Eye (tissue), 1 donor: ENCODE data around the gene MMP23B.
A peak's percentile ranks its signal among the peaks of the same experiment; 100 is the strongest.
"Not testable (repeated sequence)": the region's sequence is repeated elsewhere in the genome, so short reads cannot be mapped to it uniquely, and the experiment has no call there.

ENCODE experiments used
- DNase-seq: peaks from one replicate; pipeline ENCODE4 v3.0.0-alpha.2; 2015

Gene MMP23B

DNA sequence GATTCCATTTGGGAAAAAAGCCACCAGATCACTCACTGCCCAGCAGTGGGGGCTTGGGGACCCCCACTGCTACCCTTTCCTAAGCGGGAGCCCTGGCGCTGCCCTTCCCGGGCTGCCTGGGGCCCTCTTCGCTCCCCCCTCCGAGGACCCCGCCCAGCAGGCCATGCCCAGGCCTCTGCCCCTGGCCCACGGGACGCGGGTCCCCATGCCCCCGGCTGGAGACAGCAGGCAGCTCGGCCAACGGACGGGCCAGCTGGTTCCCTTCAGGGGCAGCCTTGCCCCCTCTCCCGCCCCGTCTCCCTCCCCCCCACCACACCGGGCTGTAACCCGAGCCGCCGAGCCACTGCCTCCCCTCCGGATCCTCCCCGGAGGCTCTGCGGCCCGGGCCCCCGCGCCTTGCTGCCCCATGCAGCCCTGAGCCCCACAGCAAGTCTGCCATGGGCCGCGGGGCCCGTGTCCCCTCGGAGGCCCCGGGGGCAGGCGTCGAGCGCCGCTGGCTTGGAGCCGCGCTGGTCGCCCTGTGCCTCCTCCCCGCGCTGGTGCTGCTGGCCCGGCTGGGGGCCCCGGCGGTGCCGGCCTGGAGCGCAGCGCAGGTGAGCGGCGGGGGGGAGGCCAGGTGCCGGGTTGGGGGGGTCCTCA is at the start of gene MMP23B:
MMP23B (plus strand) TSS at position 392 of the 639 bp plus-strand sequence; CDS start at position 438, 46 bp downstream.
- DNase-seq, result peak; percentile 58

DNA sequence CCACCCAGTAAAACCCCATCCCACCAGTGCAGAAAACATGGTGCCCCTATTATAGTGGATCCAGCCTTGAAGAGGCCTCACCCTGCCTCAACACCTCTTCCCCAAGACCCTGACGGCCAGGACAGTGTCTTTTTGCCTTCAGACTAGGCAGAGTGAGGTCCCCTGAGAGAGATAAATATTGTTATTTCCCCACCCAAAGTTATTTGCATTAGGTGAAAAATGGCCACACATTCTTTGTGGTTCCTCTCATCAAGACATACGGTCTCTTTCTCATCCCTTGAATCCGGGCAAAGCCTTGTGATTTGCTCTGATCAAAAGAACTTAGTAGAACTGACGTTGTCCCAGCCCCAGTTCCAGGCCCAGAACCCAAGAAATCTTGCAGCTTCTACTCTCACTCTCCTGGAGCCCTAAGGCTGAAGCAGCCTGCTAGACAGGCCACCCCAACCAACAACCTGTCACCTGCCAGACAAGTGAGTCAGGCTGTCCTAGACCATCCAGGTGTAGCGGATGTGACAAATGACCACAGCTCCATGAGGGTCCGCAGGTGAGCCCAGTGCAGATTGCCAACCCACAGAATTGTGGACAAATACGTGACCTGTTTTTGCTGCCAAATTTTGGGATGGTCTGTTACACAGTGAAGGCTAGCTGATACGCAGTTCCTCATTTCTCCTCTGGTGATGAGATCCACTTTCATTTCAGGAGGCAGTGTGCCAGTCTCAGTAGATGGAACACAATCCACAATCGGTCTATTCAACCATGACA is 49.2 kb upstream of the MMP23B start:
- DNase-seq, result no peak

DNA sequence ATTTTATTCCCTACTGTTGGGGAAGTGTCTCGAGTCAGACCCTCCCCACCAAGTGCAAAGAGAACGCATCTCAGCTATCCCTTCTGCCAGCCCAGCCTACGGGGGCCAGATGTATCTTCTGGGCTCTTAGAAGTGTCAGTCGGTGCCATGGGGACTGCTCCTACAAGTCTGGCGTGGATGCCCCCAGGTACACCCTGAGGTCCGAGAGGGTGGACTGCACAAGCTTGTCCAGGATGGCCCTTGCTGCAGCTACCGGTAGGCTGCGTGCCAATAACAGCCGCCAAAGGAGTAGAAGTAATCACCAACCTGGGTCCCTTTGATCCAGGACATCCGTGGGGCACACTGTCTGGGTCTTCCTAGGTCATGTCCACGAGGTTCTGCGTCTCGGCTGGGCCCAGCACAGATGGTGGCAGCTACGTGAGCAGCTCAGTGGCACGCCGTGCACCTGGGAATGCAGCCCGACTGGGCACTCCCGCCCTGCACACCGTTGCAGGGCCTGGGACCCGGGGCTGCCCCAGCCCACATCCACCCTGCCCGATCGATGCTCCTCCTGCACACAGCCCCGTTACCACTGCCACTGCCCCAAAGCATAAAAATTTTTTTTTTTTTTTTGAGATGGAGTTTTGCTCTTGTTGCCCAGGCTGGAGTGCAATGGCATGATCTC is 48.5 kb upstream of the MMP23B start:
- DNase-seq, result no peak

DNA sequence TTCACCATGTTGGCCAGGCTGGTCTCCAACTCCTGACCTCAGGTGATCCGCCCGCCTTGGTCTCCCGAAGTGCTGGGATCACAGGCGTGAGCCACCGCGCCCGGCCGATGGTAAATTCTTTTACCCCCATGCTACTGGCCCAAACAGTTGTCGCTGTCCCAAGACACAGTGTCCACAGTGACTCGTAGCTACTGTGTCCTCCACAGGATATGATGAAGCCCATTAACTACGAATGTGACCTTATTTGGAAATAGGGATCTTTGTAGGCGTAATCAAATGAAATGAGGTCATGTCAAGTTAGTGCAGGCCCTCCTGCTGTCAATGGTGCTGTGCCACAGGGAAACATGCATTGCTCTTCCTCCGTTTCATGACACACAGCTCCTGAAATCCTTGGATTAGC is 40.5 kb upstream of the MMP23B start:
- DNase-seq, result no peak

DNA sequence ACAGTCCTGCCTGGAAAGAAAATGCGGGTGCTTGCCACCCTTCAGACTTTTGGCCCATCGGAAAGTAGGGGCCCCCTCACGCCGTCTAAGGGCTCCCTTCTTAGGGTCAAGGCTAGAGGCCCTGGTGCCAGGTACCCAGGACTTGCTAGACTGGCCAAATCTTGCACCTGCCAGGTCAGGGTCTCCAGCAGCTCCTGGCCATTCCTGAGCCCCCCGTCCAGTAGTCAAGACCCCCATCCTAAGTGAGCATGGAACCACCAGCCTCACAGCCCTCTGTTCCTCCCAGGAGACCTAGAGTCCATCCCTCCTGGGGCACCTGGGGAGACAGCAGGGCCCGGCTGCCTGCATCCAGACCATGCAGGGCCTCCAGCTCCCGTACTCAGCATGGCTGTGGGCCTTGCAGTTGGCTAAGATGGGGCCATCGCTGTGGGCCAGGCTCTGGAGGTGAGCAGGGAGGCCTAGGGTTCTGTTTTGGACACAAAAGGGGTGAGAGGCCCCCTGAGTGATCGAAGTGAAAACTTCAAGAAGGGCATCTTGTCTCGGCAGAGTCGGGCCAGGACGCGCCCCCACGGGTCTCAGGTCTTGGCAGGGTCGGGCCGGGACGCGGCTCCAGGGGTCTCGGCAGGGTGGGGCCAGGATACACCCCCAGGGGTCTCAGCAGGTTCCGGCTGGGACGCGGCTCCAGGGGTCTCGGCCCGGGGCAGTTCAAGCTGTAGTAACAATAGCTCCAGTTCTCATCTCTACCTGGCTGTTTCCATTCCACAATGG is 38.0 kb upstream of the MMP23B start:
- DNase-seq, result no peak

DNA sequence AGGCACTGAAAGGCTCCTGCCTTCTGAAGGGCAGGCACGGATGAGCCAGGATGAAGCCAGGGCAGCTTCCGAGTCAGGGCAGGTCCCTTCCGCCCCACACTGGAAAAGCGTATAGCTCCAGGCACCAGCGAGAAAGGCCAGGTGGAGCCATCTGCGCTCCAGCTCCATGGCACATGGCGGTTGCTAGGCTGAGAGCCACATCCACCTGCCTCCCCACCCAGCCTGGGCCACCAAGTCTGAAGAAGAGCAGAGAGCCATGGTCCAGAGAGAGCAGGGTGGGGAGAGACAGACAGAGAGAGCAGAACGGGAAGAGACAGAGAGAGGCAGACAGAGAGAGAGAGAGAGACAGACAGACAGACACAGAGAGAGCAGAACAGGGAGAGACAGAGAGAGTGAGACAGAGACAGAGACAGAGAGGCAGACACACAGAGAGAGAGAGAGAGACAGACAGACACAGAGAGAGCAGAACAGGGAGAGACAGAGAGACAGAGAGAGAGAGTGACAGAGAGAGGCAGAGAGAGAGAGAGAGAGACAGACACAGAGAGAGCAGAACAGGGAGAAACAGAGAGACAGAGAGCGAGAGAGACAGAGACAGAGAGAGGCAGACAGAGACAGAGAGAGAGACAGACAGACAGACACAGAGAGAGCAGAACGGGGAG is 37.2 kb upstream of the MMP23B start:
- DNase-seq, result no peak

DNA sequence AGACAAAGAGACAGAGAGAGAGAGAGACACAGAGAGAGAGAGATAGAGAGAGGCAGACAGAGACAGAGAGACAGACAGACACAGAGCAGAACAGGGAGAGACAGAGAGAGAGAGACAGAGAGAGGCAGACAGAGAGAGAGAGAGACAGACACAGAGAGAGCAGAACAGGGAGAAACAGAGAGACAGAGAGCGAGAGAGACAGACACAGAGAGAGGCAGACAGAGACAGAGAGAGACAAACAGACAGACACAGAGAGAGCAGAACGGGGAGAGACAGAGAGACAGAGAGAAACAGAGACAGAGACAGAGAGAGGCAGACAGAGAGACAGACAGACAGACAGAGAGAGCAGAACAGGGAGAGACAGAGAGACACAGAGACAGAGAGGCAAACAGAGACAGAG is 36.6 kb upstream of the MMP23B start:
- DNase-seq, result not testable (repeated sequence)

DNA sequence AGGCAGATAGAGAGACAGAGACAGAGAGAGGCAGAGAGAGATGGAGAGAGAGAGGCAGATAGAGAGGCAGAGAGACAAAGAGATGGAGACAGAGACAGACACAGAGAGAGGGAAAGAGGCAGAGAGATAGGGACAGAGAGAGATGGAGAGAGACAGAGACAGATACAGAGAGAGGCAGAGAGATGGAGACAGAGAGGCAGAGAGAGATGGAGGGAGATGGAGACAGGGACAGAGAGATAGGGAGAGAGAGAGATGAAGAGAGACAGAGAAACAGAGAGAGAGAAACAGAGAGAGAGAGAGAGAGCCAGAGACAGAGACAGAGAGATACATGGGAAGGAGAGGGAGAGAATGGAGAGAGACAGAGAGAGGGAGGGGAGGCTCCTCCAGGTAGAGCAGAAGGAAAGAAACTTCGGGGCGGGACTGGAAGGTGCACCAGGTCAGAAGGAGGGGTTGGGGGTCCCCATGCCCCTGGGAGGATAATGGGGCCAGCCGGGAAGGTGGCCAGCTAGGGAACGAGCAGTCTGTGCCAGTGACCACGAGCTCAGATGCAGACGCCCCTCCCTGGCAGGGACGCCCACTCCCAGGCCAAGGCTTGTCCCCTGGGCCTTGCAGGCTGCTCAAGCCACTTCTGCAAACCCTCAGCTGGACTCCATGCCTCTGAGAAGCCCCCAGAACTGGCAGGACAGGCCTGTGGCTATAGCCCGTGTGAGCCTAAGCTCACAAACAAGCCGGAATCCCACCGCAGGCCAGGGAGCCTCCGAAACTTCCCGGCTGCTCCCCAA is 35.3 kb upstream of the MMP23B start:
- DNase-seq, result no peak

DNA sequence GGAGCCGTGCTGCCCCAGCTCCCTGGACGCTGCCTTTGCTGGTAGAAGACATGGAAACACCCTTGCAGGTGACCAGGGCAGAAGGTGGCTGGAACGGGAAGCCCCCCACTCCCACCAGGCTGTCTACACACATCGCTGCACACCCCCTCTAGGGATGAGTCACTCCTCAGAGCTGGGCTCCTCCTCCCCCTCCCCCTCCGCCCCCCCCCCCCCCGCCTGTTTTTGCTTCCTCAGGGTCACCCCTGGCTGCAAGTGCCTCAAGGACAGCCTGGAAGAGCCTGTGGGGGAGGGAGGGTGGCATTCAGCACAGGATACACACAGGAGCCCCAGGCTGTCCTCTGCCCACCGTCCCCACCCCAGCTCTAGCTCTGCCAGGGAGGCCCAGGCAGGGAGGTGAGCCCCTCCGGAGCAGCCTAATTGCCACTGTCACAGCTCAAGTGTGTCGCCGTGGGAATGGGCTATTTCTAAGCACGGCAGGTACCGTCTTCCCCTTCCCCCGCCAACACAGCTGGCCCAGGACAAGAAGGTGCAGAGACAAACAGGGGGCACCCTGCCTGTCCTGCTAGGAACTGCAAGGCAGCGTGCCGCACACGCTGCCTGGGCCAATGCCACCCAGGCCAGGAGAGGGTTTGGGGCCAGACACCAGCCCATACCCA is 34.6 kb upstream of the MMP23B start:
- no peak for DNase-seq

DNA sequence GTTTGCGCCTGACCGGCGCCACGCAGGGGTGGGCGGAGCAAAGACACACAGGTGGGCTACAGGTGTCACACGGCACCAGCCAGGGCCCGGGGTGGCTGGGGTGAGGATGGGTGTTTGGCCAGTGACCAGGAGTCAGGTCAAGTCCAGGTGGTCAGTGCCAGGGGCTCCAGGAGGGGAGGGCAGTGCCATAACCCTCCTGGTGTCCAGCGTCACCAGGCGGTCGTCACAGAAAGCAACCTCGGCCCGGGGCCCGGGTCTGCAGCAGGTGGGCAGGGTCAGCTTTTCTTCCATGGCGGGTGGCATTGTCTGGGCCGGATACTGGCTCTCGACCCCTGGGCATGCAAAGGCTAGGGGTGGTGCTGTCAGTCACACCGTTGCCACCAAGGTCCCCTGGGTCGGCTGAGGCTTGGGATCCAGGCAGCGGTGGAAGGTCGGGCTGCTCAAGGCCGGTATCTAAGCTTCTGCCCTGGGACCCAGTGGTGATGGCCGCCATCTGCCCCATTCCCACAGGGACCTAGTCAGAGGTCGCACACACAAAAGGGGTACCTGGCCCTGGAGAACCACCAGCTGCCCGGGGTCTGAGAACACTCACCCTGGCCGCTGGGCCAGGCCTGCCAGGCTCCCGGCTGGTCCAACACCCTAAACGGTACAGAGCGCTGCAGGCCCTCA is 33.8 kb upstream of the MMP23B start:
- DNase-seq, result no peak

DNA sequence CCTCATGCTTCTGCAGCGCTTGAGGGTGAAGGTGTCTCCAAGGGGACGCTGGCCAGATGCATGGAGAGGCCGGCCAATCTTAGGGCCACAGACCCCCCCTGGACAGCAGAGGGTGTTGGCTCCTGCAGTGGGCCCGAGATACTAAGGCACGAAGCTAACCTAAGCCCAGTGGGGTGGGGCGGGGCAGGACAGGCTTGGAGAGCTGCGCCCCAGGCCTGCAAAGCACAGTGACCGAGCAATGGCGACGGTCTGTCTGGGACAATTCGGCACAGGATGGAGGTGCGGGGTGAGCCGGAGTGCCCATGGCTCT is 33.3 kb upstream of the MMP23B start:
- DNase-seq, result no peak

DNA sequence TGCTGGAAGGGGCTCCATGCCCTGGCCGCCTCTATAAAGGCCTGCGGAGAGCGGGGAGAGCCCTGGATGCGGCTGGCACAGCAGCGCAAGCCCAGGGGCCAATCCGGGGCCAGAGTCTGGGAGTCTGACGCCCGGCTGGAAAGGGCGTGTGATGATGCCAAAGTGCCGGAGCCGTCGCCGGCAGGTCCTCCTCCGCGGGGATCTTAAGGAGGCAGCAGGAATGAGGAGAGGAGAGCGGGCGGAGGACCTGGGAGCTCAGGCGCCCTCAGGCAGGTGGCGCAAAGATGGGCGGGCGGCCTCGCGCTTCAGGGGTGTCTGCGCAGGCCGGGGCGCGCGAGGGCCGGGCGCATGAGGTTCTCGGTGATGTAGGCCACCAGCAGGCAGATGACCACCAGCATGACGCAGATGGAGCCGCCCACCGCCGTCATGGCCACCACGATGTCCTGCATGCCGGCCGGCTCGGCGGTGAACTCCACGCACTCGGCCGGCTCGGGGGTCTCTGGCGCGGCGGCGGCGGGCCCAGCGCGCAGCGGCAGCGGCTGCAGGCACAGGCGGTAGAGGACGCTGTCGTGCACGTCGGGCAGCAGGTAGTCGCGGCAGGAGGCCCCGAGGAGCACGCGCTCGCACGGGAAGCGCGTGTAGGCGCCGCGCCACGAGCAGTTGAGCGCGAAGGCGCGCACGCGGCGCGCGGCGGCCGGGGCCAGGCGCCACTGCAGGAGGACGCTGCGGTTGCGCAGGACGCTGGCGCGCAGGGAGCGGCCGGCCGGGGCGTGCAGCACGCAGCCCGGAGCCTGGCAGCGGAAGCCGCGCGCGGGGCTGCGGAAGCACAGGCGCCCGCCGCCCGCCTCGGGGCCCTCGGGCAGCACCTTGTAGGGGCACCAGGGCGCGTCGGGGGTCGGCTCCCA is 32.7 kb upstream of the MMP23B start:
- DNase-seq, result peak; percentile 65

DNA sequence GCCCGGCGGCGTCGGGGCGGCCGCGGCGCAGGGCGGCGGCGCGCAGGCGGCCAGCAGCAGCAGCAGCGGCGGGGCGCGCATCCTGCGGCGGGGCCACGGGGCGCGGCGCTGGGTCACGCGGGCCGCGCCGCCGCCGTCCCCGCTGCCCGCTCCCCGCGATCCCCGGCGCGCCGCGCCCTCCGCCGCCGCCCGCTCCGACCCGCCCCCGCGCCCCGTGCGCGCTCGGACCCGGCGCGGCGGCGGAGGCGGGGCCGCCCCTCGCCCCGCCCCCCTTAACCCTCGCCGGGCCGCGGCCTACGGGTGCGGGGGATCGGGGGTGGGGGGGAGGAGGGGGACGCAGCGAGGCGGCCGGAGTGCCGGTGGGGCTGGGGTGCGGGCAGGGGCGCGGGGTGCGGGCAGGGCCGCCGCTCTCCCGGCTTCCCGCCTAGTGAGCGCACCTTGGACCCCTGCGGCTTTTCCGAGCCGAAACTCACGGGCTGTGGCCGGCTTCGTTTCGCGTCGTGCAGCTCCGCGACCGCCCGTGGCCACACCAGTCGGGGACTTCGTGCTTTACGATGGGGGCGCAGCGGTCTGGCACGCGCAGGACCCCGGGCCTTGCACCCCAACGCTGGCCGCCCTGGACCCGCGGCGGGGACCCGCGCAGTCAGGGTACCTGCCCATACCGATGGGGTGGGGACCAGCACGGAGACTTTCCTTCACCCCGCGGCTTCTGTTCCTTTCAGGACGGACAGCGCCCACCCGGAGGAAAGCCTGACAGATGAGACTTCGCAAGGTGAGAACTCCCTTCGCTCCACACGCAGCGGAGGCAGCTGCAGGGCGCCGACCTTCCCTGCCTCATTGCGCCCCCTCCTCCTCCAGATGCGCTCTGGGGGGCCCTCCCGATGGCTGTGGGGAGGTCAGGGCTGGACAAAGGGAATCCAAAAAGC is 31.8 kb upstream of the MMP23B start, which contains the start of gene FNDC10:
FNDC10 (minus strand) TSS at position 201 of the 926 bp plus-strand sequence; CDS start at position 81, 120 bp downstream.
- no peak for DNase-seq

DNA sequence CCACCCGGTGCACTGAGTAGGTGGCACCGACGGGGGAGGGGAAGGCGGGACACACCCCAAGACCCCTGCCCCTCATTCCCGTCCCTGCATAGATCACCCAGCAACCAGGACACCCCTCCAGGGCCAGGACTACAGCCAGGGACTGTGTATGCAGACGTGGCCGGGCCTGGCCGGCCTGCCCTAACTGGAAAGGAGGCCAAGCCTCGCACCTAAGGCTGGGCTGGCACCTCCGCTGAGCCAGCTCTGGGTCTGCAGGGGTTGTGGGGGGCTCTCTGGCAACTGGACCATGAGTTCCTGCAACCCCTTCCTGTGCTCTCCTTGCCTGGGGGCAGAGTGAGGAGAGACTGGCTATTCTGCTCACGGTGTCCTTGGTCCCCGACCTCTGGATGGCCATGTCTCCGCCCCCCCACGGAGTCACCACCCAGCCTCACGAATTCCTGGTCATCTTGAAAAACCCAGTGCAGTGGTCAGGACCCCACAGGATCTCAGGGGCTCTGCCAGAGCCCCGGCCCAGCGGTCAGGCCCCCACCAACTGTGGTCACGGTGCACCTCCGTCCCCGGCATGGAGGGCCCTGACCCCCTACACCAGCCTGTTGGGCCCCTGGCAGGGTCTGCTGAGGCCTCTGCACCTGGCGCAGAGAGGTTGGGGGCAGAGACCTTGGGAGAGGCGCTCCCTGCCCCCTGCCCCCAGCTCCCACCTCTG is 31.0 kb upstream of the MMP23B start:
- no peak for DNase-seq

DNA sequence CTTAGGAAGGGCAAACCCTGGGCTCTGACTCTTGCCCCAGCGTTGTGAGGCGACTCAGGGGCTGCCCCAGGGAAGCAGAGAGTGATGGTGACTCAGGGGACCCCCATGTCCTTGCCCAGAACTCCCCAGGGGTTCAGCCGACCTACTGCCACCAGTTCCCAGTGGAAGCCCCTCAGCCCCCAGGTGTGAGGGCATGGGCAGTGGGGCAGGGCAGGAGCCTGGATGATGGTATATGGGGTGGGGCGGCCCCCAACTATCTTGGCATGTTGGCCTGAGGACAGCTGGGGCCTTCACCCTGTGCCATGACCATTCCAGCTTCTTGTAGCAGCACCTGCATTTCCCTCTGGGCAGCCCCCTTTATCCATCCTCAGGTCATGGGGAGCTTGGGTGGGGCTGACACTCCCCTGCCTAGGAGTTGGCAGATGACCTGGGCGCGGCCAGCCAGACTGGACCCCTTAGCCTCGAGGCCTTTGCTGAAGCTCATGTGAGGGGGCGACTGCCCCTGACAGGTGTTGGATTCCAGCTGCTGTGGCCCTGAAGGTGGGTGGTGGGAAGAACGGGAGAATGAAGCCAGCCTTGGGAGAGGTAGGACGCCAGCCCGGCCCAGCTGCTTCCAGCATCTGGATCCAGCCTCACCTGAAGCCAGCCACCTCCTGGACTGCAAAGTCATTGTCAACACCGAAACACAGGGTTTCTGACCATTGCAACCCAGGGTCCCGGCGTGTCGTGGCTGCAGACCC is 30.2 kb upstream of the MMP23B start:
- no peak for DNase-seq

DNA sequence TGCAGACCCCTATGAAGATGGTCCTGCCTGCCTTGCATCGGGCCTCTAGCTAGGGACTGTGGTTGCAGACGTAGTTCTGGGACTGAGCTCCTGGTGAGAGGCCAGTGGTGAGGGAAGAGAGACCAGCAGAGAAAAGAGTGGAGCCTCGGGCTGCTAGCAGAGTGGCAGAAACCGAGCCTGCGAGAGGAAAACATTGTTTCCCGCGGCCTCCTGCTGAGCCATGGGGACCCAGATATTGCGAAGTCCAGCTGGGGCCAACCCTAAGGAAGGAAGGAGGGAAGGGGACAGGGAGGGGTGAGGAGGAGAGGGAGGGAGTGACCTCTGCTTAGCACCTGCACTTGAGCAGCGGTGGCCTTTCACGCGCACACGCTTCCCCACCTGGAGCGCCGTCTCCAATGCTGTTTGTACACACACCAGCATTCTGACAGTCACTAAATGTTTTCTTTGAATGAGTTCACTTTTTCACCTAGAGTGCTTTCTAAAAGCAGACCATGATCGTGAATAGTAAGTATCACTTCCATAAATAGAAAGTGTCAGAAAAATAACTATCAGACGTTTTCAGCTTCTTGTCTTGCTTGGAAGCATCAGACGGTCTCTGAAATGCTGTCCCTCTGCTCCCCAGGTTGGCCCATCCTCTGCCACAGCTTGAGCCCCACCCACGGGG is 29.5 kb upstream of the MMP23B start:
- no peak for DNase-seq
